ENCODE data around the gene HUWE1.
A peak's percentile ranks its signal among the peaks of the same experiment; 100 is the strongest.

The HUWE1 gene, protein sequence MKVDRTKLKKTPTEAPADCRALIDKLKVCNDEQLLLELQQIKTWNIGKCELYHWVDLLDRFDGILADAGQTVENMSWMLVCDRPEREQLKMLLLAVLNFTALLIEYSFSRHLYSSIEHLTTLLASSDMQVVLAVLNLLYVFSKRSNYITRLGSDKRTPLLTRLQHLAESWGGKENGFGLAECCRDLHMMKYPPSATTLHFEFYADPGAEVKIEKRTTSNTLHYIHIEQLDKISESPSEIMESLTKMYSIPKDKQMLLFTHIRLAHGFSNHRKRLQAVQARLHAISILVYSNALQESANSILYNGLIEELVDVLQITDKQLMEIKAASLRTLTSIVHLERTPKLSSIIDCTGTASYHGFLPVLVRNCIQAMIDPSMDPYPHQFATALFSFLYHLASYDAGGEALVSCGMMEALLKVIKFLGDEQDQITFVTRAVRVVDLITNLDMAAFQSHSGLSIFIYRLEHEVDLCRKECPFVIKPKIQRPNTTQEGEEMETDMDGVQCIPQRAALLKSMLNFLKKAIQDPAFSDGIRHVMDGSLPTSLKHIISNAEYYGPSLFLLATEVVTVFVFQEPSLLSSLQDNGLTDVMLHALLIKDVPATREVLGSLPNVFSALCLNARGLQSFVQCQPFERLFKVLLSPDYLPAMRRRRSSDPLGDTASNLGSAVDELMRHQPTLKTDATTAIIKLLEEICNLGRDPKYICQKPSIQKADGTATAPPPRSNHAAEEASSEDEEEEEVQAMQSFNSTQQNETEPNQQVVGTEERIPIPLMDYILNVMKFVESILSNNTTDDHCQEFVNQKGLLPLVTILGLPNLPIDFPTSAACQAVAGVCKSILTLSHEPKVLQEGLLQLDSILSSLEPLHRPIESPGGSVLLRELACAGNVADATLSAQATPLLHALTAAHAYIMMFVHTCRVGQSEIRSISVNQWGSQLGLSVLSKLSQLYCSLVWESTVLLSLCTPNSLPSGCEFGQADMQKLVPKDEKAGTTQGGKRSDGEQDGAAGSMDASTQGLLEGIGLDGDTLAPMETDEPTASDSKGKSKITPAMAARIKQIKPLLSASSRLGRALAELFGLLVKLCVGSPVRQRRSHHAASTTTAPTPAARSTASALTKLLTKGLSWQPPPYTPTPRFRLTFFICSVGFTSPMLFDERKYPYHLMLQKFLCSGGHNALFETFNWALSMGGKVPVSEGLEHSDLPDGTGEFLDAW (N-terminal part only)

DNA sequence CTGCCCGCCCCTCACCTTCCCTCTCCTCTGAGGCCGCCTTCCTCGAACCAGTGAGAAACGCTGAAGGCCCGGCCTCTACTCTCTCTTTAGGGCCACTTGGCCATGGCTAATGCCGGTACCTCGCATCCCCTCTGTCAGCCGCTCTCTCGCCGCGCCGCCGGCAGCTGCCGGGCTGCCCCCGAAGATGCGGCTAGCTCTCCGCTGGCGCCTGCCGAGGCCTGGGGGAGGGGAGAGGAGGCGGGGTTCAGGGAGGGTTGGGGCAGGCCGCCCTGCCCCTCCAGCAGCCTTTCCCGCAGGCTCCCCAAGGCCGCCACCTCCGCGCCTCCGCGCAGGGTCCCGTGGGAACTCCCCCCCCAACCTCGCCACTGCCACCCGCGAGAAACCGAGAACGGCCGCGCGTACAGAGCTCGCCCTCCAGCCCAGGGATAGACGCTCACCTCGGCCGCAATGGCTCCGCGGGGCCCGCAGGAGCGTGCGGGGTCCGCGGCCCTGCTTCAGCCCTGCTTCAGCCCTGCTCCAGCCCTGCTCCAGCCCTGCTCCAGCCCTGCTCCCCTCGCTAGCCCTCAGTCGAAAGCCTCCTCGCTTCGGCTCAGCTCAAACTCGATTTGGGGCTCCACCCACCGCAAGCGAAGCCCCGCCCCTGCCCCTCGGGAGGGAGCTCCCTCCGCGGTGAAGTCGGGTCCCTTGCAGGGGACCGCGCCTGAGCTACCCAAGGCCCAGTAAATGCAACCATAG, at the start of gene HUWE1:
TSS of gene HUWE1 (minus strand) at position 569 of the 735 bp plus-strand sequence. CDS start 32,612 bp downstream, outside the sequence.
- peak; percentile 70 for ATAC-seq
- TF ChIP-seq ZFP30 (CRISPR knock-in tag; IDR thresholded peaks at IDR 0.05) (no peak), TOX (CRISPR knock-in tag; IDR thresholded peaks at IDR 0.05; ENCODE audit: borderline replicate concordance) (no peak), ZNF70 (CRISPR knock-in tag; IDR thresholded peaks at IDR 0.05) (no peak)

DNA sequence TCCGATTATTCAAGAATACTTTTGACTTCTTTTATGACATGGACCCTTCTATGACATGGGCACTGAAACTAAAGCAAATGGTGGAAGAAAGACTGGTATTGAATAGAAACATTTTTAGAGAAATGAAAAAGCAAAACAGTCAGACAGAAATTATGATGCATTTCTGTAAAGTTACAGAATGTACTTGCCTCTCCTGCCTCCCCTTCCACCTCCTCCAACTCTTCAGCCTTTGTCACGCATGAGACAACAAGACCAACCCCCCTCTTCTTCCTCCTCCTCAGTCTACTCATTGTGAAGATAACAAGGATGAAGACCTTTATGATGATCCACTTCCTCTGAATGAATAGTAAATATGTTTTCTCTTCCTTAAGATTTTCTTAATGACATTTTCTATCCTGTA, 46.3 kb upstream of the HUWE1 start:
- no peak for ATAC-seq
- no peak for TF ChIP-seq ZNF565 (CRISPR knock-in tag; conservative IDR thresholded peaks at IDR 0.05; ENCODE audit: low read depth)
- TF ChIP-seq BACH2 (CRISPR knock-in tag; IDR thresholded peaks at IDR 0.05; ENCODE audit: borderline replicate concordance): no peak
- no peak for TF ChIP-seq PPARA (CRISPR knock-in tag; IDR thresholded peaks at IDR 0.05; ENCODE audit: borderline replicate concordance)
- no peak for TF ChIP-seq GLIS3 (CRISPR knock-in tag; IDR thresholded peaks at IDR 0.05)
- no peak for TF ChIP-seq OSR1 (CRISPR knock-in tag; IDR thresholded peaks at IDR 0.05)
- TF ChIP-seq ESRRG (CRISPR knock-in tag; IDR thresholded peaks at IDR 0.05): no peak
- TF ChIP-seq TOX (CRISPR knock-in tag; IDR thresholded peaks at IDR 0.05; ENCODE audit: borderline replicate concordance): no peak
- TF ChIP-seq ISL1 (CRISPR knock-in tag; IDR thresholded peaks at IDR 0.05): no peak
- no peak for TF ChIP-seq ZC3H10 (CRISPR knock-in tag; IDR thresholded peaks at IDR 0.05)
- TF ChIP-seq CSDC2 (CRISPR knock-in tag; IDR thresholded peaks at IDR 0.05): no peak
- TF ChIP-seq, protein P1, sequence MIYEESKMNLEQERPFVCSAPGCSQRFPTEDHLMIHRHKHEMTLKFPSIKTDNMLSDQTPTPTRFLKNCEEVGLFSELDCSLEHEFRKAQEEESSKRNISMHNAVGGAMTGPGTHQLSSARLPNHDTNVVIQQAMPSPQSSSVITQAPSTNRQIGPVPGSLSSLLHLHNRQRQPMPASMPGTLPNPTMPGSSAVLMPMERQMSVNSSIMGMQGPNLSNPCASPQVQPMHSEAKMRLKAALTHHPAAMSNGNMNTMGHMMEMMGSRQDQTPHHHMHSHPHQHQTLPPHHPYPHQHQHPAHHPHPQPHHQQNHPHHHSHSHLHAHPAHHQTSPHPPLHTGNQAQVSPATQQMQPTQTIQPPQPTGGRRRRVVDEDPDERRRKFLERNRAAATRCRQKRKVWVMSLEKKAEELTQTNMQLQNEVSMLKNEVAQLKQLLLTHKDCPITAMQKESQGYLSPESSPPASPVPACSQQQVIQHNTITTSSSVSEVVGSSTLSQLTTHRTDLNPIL (CRISPR knock-in tag; IDR thresholded peaks at IDR 0.05; ENCODE audit: low read depth): no peak
- TF ChIP-seq ZNF8 (CRISPR knock-in tag; IDR thresholded peaks at IDR 0.05): no peak
- TF ChIP-seq RARB (CRISPR knock-in tag; IDR thresholded peaks at IDR 0.05): no peak
- TF ChIP-seq, protein P2, sequence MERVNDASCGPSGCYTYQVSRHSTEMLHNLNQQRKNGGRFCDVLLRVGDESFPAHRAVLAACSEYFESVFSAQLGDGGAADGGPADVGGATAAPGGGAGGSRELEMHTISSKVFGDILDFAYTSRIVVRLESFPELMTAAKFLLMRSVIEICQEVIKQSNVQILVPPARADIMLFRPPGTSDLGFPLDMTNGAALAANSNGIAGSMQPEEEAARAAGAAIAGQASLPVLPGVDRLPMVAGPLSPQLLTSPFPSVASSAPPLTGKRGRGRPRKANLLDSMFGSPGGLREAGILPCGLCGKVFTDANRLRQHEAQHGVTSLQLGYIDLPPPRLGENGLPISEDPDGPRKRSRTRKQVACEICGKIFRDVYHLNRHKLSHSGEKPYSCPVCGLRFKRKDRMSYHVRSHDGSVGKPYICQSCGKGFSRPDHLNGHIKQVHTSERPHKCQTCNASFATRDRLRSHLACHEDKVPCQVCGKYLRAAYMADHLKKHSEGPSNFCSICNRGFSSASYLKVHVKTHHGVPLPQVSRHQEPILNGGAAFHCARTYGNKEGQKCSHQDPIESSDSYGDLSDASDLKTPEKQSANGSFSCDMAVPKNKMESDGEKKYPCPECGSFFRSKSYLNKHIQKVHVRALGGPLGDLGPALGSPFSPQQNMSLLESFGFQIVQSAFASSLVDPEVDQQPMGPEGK (CRISPR knock-in tag; IDR thresholded peaks at IDR 0.05; ENCODE audit: borderline replicate concordance): no peak
- TF ChIP-seq, protein P3, sequence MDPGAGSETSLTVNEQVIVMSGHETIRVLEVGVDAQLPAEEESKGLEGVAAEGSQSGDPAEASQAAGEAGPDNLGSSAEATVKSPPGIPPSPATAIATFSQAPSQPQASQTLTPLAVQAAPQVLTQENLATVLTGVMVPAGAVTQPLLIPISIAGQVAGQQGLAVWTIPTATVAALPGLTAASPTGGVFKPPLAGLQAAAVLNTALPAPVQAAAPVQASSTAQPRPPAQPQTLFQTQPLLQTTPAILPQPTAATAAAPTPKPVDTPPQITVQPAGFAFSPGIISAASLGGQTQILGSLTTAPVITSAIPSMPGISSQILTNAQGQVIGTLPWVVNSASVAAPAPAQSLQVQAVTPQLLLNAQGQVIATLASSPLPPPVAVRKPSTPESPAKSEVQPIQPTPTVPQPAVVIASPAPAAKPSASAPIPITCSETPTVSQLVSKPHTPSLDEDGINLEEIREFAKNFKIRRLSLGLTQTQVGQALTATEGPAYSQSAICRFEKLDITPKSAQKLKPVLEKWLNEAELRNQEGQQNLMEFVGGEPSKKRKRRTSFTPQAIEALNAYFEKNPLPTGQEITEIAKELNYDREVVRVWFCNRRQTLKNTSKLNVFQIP (CRISPR knock-in tag; IDR thresholded peaks at IDR 0.05; ENCODE audit: borderline replicate concordance, low read depth): no peak
- no peak for TF ChIP-seq ZFP3 (CRISPR knock-in tag; IDR thresholded peaks at IDR 0.05)

DNA sequence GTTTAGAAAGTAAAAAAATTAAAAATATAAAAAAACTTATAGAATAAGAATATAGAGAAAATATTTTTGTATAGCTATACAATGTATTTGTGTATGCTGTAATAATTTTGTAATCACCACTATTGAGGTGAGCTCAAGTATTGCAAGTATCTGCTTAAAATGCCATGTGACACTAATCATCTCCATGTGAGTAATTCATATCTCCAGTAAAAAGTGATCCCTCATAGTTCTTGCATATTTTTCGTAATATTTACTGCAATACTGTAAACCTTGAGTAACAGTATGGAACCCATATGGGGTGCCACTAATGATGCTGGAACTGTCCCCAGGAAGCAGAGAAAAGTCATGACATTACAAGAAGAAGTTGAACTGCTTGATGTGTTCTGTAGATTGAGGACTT, 43.2 kb upstream of the HUWE1 start:
- no peak for ATAC-seq
- TF ChIP-seq ZNF565 (CRISPR knock-in tag; conservative IDR thresholded peaks at IDR 0.05; ENCODE audit: low read depth): no peak
- TF ChIP-seq ZNF8 (CRISPR knock-in tag; IDR thresholded peaks at IDR 0.05): no peak
- no peak for TF ChIP-seq ESRRG (CRISPR knock-in tag; IDR thresholded peaks at IDR 0.05)
- TF ChIP-seq PPARA (CRISPR knock-in tag; IDR thresholded peaks at IDR 0.05; ENCODE audit: borderline replicate concordance): no peak
- TF ChIP-seq CSDC2 (CRISPR knock-in tag; IDR thresholded peaks at IDR 0.05): no peak
- no peak for TF ChIP-seq RARB (CRISPR knock-in tag; IDR thresholded peaks at IDR 0.05)
- TF ChIP-seq, protein P4, sequence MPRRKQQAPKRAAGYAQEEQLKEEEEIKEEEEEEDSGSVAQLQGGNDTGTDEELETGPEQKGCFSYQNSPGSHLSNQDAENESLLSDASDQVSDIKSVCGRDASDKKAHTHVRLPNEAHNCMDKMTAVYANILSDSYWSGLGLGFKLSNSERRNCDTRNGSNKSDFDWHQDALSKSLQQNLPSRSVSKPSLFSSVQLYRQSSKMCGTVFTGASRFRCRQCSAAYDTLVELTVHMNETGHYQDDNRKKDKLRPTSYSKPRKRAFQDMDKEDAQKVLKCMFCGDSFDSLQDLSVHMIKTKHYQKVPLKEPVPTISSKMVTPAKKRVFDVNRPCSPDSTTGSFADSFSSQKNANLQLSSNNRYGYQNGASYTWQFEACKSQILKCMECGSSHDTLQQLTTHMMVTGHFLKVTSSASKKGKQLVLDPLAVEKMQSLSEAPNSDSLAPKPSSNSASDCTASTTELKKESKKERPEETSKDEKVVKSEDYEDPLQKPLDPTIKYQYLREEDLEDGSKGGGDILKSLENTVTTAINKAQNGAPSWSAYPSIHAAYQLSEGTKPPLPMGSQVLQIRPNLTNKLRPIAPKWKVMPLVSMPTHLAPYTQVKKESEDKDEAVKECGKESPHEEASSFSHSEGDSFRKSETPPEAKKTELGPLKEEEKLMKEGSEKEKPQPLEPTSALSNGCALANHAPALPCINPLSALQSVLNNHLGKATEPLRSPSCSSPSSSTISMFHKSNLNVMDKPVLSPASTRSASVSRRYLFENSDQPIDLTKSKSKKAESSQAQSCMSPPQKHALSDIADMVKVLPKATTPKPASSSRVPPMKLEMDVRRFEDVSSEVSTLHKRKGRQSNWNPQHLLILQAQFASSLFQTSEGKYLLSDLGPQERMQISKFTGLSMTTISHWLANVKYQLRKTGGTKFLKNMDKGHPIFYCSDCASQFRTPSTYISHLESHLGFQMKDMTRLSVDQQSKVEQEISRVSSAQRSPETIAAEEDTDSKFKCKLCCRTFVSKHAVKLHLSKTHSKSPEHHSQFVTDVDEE (CRISPR knock-in tag; IDR thresholded peaks at IDR 0.05): no peak
- TF ChIP-seq, protein P3 (CRISPR knock-in tag; IDR thresholded peaks at IDR 0.05; ENCODE audit: borderline replicate concordance, low read depth): no peak
- TF ChIP-seq BACH2 (CRISPR knock-in tag; IDR thresholded peaks at IDR 0.05; ENCODE audit: borderline replicate concordance): no peak
- no peak for TF ChIP-seq OSR1 (CRISPR knock-in tag; IDR thresholded peaks at IDR 0.05)
- no peak for TF ChIP-seq SNAI2 (CRISPR knock-in tag; IDR thresholded peaks at IDR 0.05)
- TF ChIP-seq ARNTL (CRISPR knock-in tag; IDR thresholded peaks at IDR 0.05; ENCODE audit: borderline replicate concordance, low read depth): no peak
- no peak for TF ChIP-seq GLIS3 (CRISPR knock-in tag; IDR thresholded peaks at IDR 0.05)
- no peak for TF ChIP-seq TCF4 (CRISPR knock-in tag; IDR thresholded peaks at IDR 0.05; ENCODE audit: borderline replicate concordance)
- no peak for TF ChIP-seq ZFP30 (CRISPR knock-in tag; IDR thresholded peaks at IDR 0.05)
- no peak for TF ChIP-seq ISL1 (CRISPR knock-in tag; IDR thresholded peaks at IDR 0.05)
- TF ChIP-seq ZNF70 (CRISPR knock-in tag; IDR thresholded peaks at IDR 0.05): no peak
